Measurements from ENCODE around the gene DPYSL4. TPM values are rescaled to one million over a fixed set of nuclear protein-coding genes. Genes with fewer than 3 reads are reported as not detected.
"Not testable (repeated sequence)": the region's sequence is repeated elsewhere in the genome, so short reads cannot be mapped to it uniquely, and the experiment has no call there.

Gene DPYSL4
- total RNA-seq, 2 donors from 2014 or later: 3.4 to 4.1 TPM

DNA sequence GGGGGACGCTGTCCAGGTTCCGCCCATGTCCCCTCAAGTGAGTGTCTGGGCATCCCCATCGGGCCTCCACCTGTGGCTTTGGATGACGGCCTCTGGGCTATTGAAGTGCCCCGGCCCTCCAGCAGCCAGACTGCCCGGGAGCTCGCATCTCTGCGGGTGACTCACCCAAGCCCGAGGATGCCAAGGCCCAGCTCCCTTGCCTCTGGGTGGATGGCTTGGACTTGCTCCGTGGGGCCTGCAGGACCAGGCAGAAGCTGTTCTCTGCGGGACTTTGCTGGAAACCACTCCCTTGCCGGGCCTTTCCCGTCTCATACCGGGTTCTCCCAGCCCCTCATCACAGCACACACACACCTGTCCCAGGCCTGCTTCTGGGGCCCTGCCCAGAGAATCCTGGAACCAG, 22.4 kb downstream of the DPYSL4 start:
- H3K4me3 ChIP-seq: no peak overlapping the region
- peaks cover 3 to 14% of the 10 kb centered on the region in 2 donors for H3K9me3 ChIP-seq
- H3K27me3 ChIP-seq: no peaks in the 10 kb centered on the region
- TF ChIP-seq, protein P1, sequence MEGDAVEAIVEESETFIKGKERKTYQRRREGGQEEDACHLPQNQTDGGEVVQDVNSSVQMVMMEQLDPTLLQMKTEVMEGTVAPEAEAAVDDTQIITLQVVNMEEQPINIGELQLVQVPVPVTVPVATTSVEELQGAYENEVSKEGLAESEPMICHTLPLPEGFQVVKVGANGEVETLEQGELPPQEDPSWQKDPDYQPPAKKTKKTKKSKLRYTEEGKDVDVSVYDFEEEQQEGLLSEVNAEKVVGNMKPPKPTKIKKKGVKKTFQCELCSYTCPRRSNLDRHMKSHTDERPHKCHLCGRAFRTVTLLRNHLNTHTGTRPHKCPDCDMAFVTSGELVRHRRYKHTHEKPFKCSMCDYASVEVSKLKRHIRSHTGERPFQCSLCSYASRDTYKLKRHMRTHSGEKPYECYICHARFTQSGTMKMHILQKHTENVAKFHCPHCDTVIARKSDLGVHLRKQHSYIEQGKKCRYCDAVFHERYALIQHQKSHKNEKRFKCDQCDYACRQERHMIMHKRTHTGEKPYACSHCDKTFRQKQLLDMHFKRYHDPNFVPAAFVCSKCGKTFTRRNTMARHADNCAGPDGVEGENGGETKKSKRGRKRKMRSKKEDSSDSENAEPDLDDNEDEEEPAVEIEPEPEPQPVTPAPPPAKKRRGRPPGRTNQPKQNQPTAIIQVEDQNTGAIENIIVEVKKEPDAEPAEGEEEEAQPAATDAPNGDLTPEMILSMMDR (IDR thresholded peaks at IDR 0.05): no peak
- DNase-seq (ENCODE audit: low spot score): no peak
- H3K27ac ChIP-seq: no peak overlapping the region
- H3K36me3 ChIP-seq: no peaks in the 10 kb centered on the region
- H3K4me1 ChIP-seq: no peaks in the 10 kb centered on the region

- Histone ChIP-seq H3K27ac (no peak overlapping the region), H3K4me1 (no peaks in the 10 kb centered on the region), H3K36me3 (no peaks in the 10 kb centered on the region), H3K9me3 (peaks cover 3 to 22% of the 10 kb centered on the region in 2 donors), H3K27me3 (no peaks in the 10 kb centered on the region), H3K4me3 (no peak overlapping the region)
- no peak for DNase-seq (ENCODE audit: low spot score)
- TF ChIP-seq, protein P1 (IDR thresholded peaks at IDR 0.05): no peak
These were observed 23.3 kb downstream of the DPYSL4 start for GRCh38 chr10:132209978-132210530.

GRCh38 chr10:132210766-132211165, 24.0 kb downstream of the DPYSL4 start:
- H3K27ac ChIP-seq: no peak overlapping the region
- H3K4me1 ChIP-seq: no peaks in the 10 kb centered on the region
- no peaks in the 10 kb centered on the region for H3K36me3 ChIP-seq
- H3K27me3 ChIP-seq: no peaks in the 10 kb centered on the region
- no peak overlapping the region for H3K4me3 ChIP-seq
- H3K9me3 ChIP-seq: peaks cover 3 to 22% of the 10 kb centered on the region in 2 donors
- TF ChIP-seq, protein P1 (IDR thresholded peaks at IDR 0.05): no peak
- no peak for DNase-seq (ENCODE audit: low spot score)

DNA sequence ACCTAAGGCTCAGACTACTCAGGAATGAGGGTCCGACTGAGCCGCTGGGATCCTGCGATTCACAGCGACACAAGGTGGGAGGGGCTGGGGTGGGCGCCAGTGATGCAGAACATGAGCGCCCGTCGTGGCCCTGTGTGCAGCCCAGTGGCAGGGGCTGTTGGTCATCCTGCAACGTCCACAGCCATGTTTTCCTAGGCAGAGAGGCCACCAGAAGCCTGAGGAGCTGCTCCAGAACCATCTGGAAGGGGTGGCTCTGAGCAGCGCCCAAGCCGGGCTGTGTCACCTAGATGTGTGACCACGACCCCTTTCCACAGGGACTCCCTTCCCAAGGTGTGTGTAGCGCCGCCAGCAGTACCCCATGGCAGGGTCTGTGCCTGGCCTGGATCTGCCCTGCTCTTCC, 24.5 kb downstream of the DPYSL4 start:
- no peaks in the 10 kb centered on the region for H3K4me1 ChIP-seq
- H3K4me3 ChIP-seq: no peak overlapping the region
- no peaks in the 10 kb centered on the region for H3K27me3 ChIP-seq
- TF ChIP-seq, protein P1 (IDR thresholded peaks at IDR 0.05): no peak
- DNase-seq (ENCODE audit: low spot score): no peak
- no peak overlapping the region for H3K27ac ChIP-seq
- no peaks in the 10 kb centered on the region for H3K36me3 ChIP-seq
- H3K9me3 ChIP-seq: peaks cover 3 to 22% of the 10 kb centered on the region in 2 donors

- DNase-seq (ENCODE audit: low spot score): no peak
- no peaks in the 10 kb centered on the region for H3K36me3 ChIP-seq
- H3K27me3 ChIP-seq: no peaks in the 10 kb centered on the region
- H3K9me3 ChIP-seq: peaks cover 3 to 22% of the 10 kb centered on the region in 2 donors
- no peak overlapping the region for H3K4me3 ChIP-seq
- H3K27ac ChIP-seq: no peak overlapping the region
- H3K4me1 ChIP-seq: no peaks in the 10 kb centered on the region
- TF ChIP-seq, protein P1 (IDR thresholded peaks at IDR 0.05): no peak
These were observed 26.1 kb downstream of the DPYSL4 start for GRCh38 chr10:132212816-132213215.

- no peak for DNase-seq (ENCODE audit: low spot score)
- no peaks in the 10 kb centered on the region for H3K36me3 ChIP-seq
- H3K4me3 ChIP-seq: no peak overlapping the region
- no peaks in the 10 kb centered on the region for H3K4me1 ChIP-seq
- H3K27ac ChIP-seq: no peak overlapping the region
- TF ChIP-seq, protein P1 (IDR thresholded peaks at IDR 0.05): no peak
- peaks cover 3 to 22% of the 10 kb centered on the region in 2 donors for H3K9me3 ChIP-seq
- H3K27me3 ChIP-seq: no peaks in the 10 kb centered on the region
These were observed 27.2 kb downstream of the DPYSL4 start for GRCh38 chr10:132213917-132214316.

DNA sequence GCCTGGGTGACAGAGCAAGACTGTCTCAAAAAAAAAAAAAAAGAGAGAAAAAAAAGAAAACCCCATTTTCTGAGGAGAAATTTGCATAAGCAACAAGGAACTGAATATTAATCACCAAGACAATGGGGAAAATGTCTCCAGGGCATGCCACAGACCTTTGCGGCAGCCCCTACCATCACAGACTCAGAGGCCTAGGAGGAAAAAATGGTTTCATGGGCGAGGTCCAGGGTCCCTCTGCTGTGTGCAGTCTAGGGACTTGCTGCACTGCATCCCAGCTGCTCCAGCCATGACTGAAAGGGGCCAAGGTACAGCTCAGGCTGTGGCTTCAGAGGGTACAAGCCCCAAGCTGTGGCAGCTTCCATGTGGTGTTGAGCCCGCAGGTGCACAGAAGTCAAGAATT, 29.7 kb downstream of the DPYSL4 start:
- H3K4me3 ChIP-seq; H3K4me1 ChIP-seq; H3K27ac ChIP-seq; H3K27me3 ChIP-seq; DNase-seq (ENCODE audit: low spot score); H3K36me3 ChIP-seq: not testable (repeated sequence)
- H3K9me3 ChIP-seq: peaks cover 3 to 22% of the 10 kb centered on the region in 2 donors
